ENCODE data around the gene ZNF821.
"Not testable (repeated sequence)": the region's sequence is repeated elsewhere in the genome, so short reads cannot be mapped to it uniquely, and the experiment has no call there.

Gene ZNF821

GRCh38 chr16:71869089-71869488 lies 14.9 kb downstream of the ZNF821 start:
- POLR2A ChIA-PET, result no interaction called here
- no peak for DNase-seq (ENCODE audit: extremely low spot score)
- TF ChIP-seq CTCF (IDR thresholded peaks at IDR 0.05; ENCODE audit: control extremely low read depth, extremely low read depth, low read depth, missing control alignments), result no peak
- CTCF ChIA-PET, result interaction anchor here (0.7 to 7.6 kb wide), 3 partner anchors 11 to 93 kb away, joined by 3 to 91 read pairs (median 3); partner anchors contain the start of gene ZNF821

GRCh38 chr16:71867939-71868338 lies 16.0 kb downstream of the ZNF821 start:
- no peak for DNase-seq (ENCODE audit: extremely low spot score)
- ChIA-PET CTCF (interaction anchor here (0.8 to 1.0 kb wide), 3 partner anchors 11 to 15 kb away, joined by 3 to 4 read pairs (median 4); no protein-coding TSS in a partner anchor), POLR2A (no interaction called here)
- no peak for TF ChIP-seq CTCF (IDR thresholded peaks at IDR 0.05; ENCODE audit: control extremely low read depth, extremely low read depth, low read depth, missing control alignments)

GRCh38 chr16:71867175-71867574 lies 16.8 kb downstream of the ZNF821 start:
- CTCF ChIA-PET, result interaction anchor here (0.8 to 4.7 kb wide), 4 partner anchors 8 to 16 kb away, joined by 4 to 35 read pairs (median 8); partner anchors contain the start of gene ZNF821
- POLR2A ChIA-PET; DNase-seq (ENCODE audit: extremely low spot score): not testable (repeated sequence)

- no peak for TF ChIP-seq CTCF (IDR thresholded peaks at IDR 0.05; ENCODE audit: control extremely low read depth, extremely low read depth, low read depth, missing control alignments)
- ChIA-PET POLR2A (no interaction called here), CTCF (interaction anchor here (1.3 to 4.7 kb wide), 3 partner anchors 8 to 18 kb away, joined by 5 to 35 read pairs (median 11); partner anchors contain the start of gene ZNF821)
- no peak for DNase-seq (ENCODE audit: extremely low spot score)
These were observed 18.7 kb downstream of the ZNF821 start for GRCh38 chr16:71865173-71865863.

GRCh38 chr16:71863995-71864394 lies 20.0 kb downstream of the ZNF821 start:
- DNase-seq (ENCODE audit: extremely low spot score), result no peak
- CTCF ChIA-PET, result interaction anchor here (1.2 to 4.7 kb wide), 3 partner anchors 8 to 99 kb away, joined by 3 to 35 read pairs (median 4); partner anchors contain the start of gene ZNF821
- POLR2A ChIA-PET, result interaction anchor here (0.8 kb wide), 1 partner anchor 55 kb away, joined by 3 read pairs; the partner anchor contains the start of gene AP1G1
- no peak for TF ChIP-seq CTCF (IDR thresholded peaks at IDR 0.05; ENCODE audit: control extremely low read depth, extremely low read depth, low read depth, missing control alignments)

GRCh38 chr16:71859762-71860521 lies 24.0 kb downstream of the ZNF821 start:
- ChIA-PET POLR2A (no interaction called here), CTCF (interaction anchor here (1.8 to 6.6 kb wide), 2 partner anchors 11 to 23 kb away, joined by 5 to 67 read pairs; partner anchors contain the start of gene ZNF821)
- no peak for DNase-seq (ENCODE audit: extremely low spot score)
- TF ChIP-seq CTCF (IDR thresholded peaks at IDR 0.05; ENCODE audit: control extremely low read depth, extremely low read depth, low read depth, missing control alignments), result no peak
